IMR-90 (cell line): ENCODE measurements around the gene SH3BP4. TPM values are rescaled to one million over a fixed set of nuclear protein-coding genes. Genes with fewer than 3 reads are reported as not detected.
A peak's percentile ranks its signal among the peaks of the same experiment; 100 is the strongest.

Experiments
- ATAC-seq: fragments of 200-7000 bp; cut with Tn5 transposase; 2 replicates; pipeline ENCODE4 v1.9.1; 2020; ENCODE audit warnings: low read depth, mild to moderate bottlenecking, moderate library complexity
- BruUV-seq: library from RNA; stranded (reverse); fragments of 400-500 nt; replicated peaks from 2 replicates; lab custom pipeline; 2021; lab: Mats Ljungman, UMichigan
- CTCF ChIA-PET: fragments of 300-600 bp; formaldehyde crosslinking; extraction: SDS; loops from one replicate; lab custom pipeline; 2021; ENCODE audit warnings: antibody characterized with exemption; lab: Yijun Ruan, JAX
- POLR2A ChIA-PET: fragments of 300-600 bp; sonication (Branson Sonifier 250); formaldehyde crosslinking; loops from one replicate; lab custom pipeline; 2022; ENCODE audit warnings: antibody characterized with exemption; ENCODE audit not compliant: unreplicated experiment; lab: Charles Lee
- DNase-seq: peaks from one replicate; pipeline ENCODE4 v3.0.0; 2013
- H2AFZ ChIP-seq: replicated peaks from 2 replicates; pipeline ENCODE3; 2013; ENCODE audit warnings: low read length, mild to moderate bottlenecking; ENCODE audit not compliant: poor library complexity
- H2AK5ac ChIP-seq: 2 replicates; pipeline ENCODE4 v1.6.1; 2013; ENCODE audit warnings: low read depth, low read length, inconsistent platforms
- H2AK9ac ChIP-seq: replicated peaks from 2 replicates; pipeline ENCODE3; 2013; ENCODE audit warnings: mild to moderate bottlenecking, low read depth, low read length, moderate library complexity; ENCODE audit not compliant: poor library complexity
- H2BK120ac ChIP-seq: 2 replicates; pipeline ENCODE4 v1.6.1; 2013; ENCODE audit warnings: low read depth, low read length, inconsistent platforms
- H2BK15ac ChIP-seq: 3 replicates; pipeline ENCODE4 v1.6.1; 2013; ENCODE audit warnings: low read depth, low read length, inconsistent platforms
- H2BK20ac ChIP-seq: 2 replicates; pipeline ENCODE4 v1.6.1; 2013; ENCODE audit warnings: low read depth, mild to moderate bottlenecking, inconsistent platforms, low read length, moderate library complexity
- H2BK5ac ChIP-seq: 2 replicates; pipeline ENCODE4 v1.6.1; 2013; ENCODE audit warnings: mild to moderate bottlenecking, low read depth, low read length, inconsistent platforms; ENCODE audit not compliant: poor library complexity, severe bottlenecking
- H3K14ac ChIP-seq: replicated peaks from 2 replicates; pipeline ENCODE4 v1.6.1; 2013; ENCODE audit warnings: low read depth, low read length, inconsistent platforms
- H3K18ac ChIP-seq: 2 replicates; pipeline ENCODE4 v1.6.1; 2013; ENCODE audit warnings: low read depth, low read length, control low read depth
- H3K23ac ChIP-seq: 2 replicates; pipeline ENCODE4 v1.6.1; 2013; ENCODE audit warnings: low read depth, low read length, inconsistent platforms
- H3K27ac ChIP-seq: 2 replicates; pipeline ENCODE4 v1.5.1; 2013; ENCODE audit warnings: mild to moderate bottlenecking, control low read depth, low read length; ENCODE audit not compliant: insufficient read depth
- H3K27me3 ChIP-seq: 2 replicates; pipeline ENCODE4 v1.6.1; 2013; ENCODE audit warnings: low read length; ENCODE audit not compliant: control insufficient read depth, insufficient read depth
- H3K36me3 ChIP-seq: 2 replicates; pipeline ENCODE4 v1.6.1; 2013; ENCODE audit warnings: low read length, mixed read lengths; ENCODE audit not compliant: control insufficient read depth, insufficient read depth
- H3K4ac ChIP-seq: 2 replicates; pipeline ENCODE4 v1.6.1; 2013; ENCODE audit warnings: low read depth, low read length, inconsistent platforms
- H3K4me1 ChIP-seq: 2 replicates; pipeline ENCODE4 v1.6.1; 2013; ENCODE audit warnings: low read length, mixed read lengths; ENCODE audit not compliant: control insufficient read depth, insufficient read depth
- H3K4me2 ChIP-seq: 2 replicates; pipeline ENCODE4 v1.6.1; 2013; ENCODE audit warnings: low read depth, mild to moderate bottlenecking, control low read depth, low read length, moderate library complexity
- H3K4me3 ChIP-seq: 2 replicates; pipeline ENCODE4 v1.5.1; 2013; ENCODE audit warnings: low read depth, mild to moderate bottlenecking, control low read depth, low read length, moderate library complexity; ENCODE audit not compliant: insufficient read depth
- H3K56ac ChIP-seq: 2 replicates; pipeline ENCODE4 v1.6.1; 2013; ENCODE audit warnings: low read length, inconsistent platforms; ENCODE audit not compliant: insufficient read depth; ENCODE audit errors: extremely low read depth
- H3K79me1 ChIP-seq, 2 experiments: 2 replicates each; pipeline ENCODE4 v1.6.1; 2013; ENCODE audit warnings: low read length in 2 of 2, inconsistent platforms in 1 of 2, low read depth in 1 of 2
- H3K9ac ChIP-seq: 2 replicates; pipeline ENCODE4 v1.6.1; 2013; ENCODE audit warnings: low read depth, low read length, control low read depth
- H3K9me1 ChIP-seq: 2 replicates; pipeline ENCODE4 v1.6.1; 2013; ENCODE audit warnings: low read length, inconsistent platforms; ENCODE audit not compliant: insufficient read depth
- H3K9me3 ChIP-seq: 2 replicates; pipeline ENCODE4 v1.6.1; 2013; ENCODE audit warnings: low read length; ENCODE audit not compliant: control insufficient read depth, insufficient read depth
- H4K20me1 ChIP-seq: 2 replicates; pipeline ENCODE4 v1.6.1; 2013; ENCODE audit warnings: low read length, inconsistent platforms; ENCODE audit not compliant: insufficient read depth
- H4K5ac ChIP-seq: 2 replicates; pipeline ENCODE4 v1.6.1; 2013; ENCODE audit warnings: mild to moderate bottlenecking, low read depth, low read length, control low read depth
- H4K8ac ChIP-seq, 2 experiments: 2 replicates each; pipeline ENCODE4 v1.6.1; 2013; ENCODE audit warnings: low read depth in 2 of 2, low read length in 2 of 2, control low read depth in 1 of 2, inconsistent platforms in 1 of 2
- H4K91ac ChIP-seq: 2 replicates; pipeline ENCODE4 v1.6.1; 2013; ENCODE audit warnings: low read depth, low read length, inconsistent platforms; ENCODE audit not compliant: insufficient read depth
- BHLHE40 ChIP-seq: fragments of 150-350 bp; IDR thresholded peaks from 2 replicates; pipeline ENCODE4 v1.6.1; 2016; ENCODE audit warnings: mild to moderate bottlenecking, low read depth, low read length
- CEBPB ChIP-seq: IDR thresholded peaks from 2 replicates; pipeline ENCODE4 v1.6.1; 2012; ENCODE audit warnings: low read depth, low read length, improper control_type of control experiment
- RFX5 ChIP-seq: IDR thresholded peaks from 2 replicates; pipeline ENCODE4 v1.8.0; 2012; ENCODE audit warnings: low read depth, mild to moderate bottlenecking, low read length, moderate library complexity
- WGBS, 2 experiments: methylation state at CpG; one replicate each; pipeline versions ENCODE4 v1.1.5 to v1.1.7; 2013; ENCODE audit warnings: missing lambda C conversion rate in 2 of 2; ENCODE audit not compliant: insufficient read length in 1 of 2; ENCODE audit errors: extremely low coverage in 2 of 2; 5-methylcytosine and 5-hydroxymethylcytosine counted together
- dilution Hi-C: fragments of 300-500 bp; cut with HindIII; formaldehyde crosslinking; loops from one replicate; pipeline ENCODE4 v1.14.3; 2018; ENCODE audit warnings: low sequenced_read_pairs; ENCODE audit not compliant: unreplicated experiment
- in situ Hi-C: fragments of 300-500 bp; cut with MboI; formaldehyde crosslinking; loops from 3 replicates; pipeline ENCODE4 v1.14.3; 2019; ENCODE audit warnings: low sequenced_read_pairs, inconsistent platforms, mixed read lengths
- intact Hi-C: fragments of 100-400 bp; cut with micrococcal nuclease; formaldehyde crosslinking; loops from 2 replicates; pipeline ENCODE4 v1.10.0; 2022
- polyA plus RNA-seq, 3 experiments: library from polyadenylated mRNA; depleted of rRNA; stranded (reverse); fragments of >200 nt; gene quantifications; 2 replicates each; pipeline ENCODE4 v1.2.3, GENCODE V29; 2012; ENCODE audit warnings: low replicate concordance in 1 of 3
- total RNA-seq: library from RNA; depleted of rRNA; stranded (reverse); fragments of >200 nt; gene quantifications from 2 replicates; pipeline ENCODE4 v1.2.3, GENCODE V29; 2012

The SH3BP4 gene
- total and polyA plus RNA-seq, 2 of the 4 experiments (the other 2 are of a cell fraction): 104 to 122 TPM

DNA sequence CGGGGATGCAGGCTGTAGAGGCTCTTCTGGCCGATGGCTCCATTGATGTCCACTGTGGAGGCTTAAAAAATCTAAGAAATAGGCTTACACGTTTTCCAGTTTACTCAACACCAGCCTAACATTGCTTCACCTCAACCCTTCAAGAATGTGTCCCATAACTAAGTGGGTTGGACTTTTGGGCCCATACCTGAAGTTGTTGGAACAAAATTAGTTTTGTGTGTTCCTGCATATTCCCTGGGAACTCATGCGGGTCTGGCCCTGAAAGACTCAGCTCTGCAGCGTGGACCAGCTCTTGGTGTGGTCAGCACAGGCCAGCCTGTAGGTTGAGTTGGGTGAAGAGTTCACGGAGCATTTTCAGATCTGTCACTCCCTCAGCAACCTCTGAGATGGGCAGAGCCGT, 38.5 kb downstream of the SH3BP4 start:
- intact Hi-C loops: no loop called here
- peaks cover 56% of the 10 kb centered on the region for H3K4me1 ChIP-seq
- no peak overlapping the region for H2BK15ac ChIP-seq

More for the DNA sequence above, 38.5 kb downstream of the SH3BP4 start:
- Histone ChIP-seq H3K27me3 (no peaks in the 10 kb centered on the region), H2BK5ac (peak overlapping the region; percentile 12), H3K36me3 (peaks cover 40% of the 10 kb centered on the region), H3K18ac (no peak overlapping the region), H3K14ac (peak overlapping the region; percentile 33; the same call in 1 of the 2 replicates), H2AK9ac (no peak overlapping the region), H2BK20ac (no peak overlapping the region), H2AFZ (no peak overlapping the region), H3K4me3 (no peak overlapping the region), H3K56ac (no peak overlapping the region), H3K23ac (no peak overlapping the region), H3K9me3 (no peaks in the 10 kb centered on the region), H3K9me1 (peaks cover 79% of the 10 kb centered on the region), H3K27ac (no peak overlapping the region), H3K4ac (no peak overlapping the region; the same call in 1 of the 2 replicates), H3K4me2 (no peak overlapping the region), H4K91ac (no peak overlapping the region), H2BK120ac (no peak overlapping the region), H2AK5ac (no peak overlapping the region), H3K9ac (no peak overlapping the region), H4K8ac (no peak overlapping the region), H3K79me1 (peaks cover 5 to 89% of the 10 kb centered on the region in 2 experiments), H4K20me1 (peaks cover 98% of the 10 kb centered on the region), H4K5ac (no peak overlapping the region)
- TF ChIP-seq RFX5 (no peak), CEBPB (peak; percentile 51; the same call in 1 of the 2 replicates), BHLHE40 (no peak)
- WGBS, 2 experiments: 96% methylated on average over 4 of the region's 7 CpGs; no CpG with 5 or more reads in 1 of the 2 experiments
- no peak for DNase-seq
- ATAC-seq: no peak
- BruUV-seq: no TSS peak
- POLR2A ChIA-PET: no interaction called here
- CTCF ChIA-PET: interaction anchor here (0.8 kb wide), 1 partner anchor 9 kb away, joined by 3 read pairs; no protein-coding TSS in a partner anchor
- in situ Hi-C loops: no loop called here
- dilution Hi-C loops: no loop called here
